Measurements from ENCODE around the gene DKK3. TPM values are rescaled to one million over a fixed set of nuclear protein-coding genes. Genes with fewer than 3 reads are reported as not detected.

Gene DKK3
- polyA plus RNA-seq, 1 of the 3 experiments (the other 2 are of a cell fraction): 1,174 TPM

- Histone ChIP-seq H3K9ac (no peak overlapping the region), H3K9me2 (no peaks in the 10 kb centered on the region), H3K4me1 (ENCODE audit: control insufficient read depth in 1 of 2, insufficient read depth in 2 of 2, low read depth in 1 of 2, low read length in 1 of 2) (peaks cover 7 to 14% of the 10 kb centered on the region in 2 experiments), H3K27me3 (ENCODE audit: insufficient read depth) (no peaks in the 10 kb centered on the region), H3K4me2 (no peak overlapping the region), H3K36me3 (replicated peaks in 1 of 2; ENCODE audit: control insufficient read depth in 1 of 2, insufficient read depth in 2 of 2, low read length in 1 of 2) (peaks cover 80 to 82% of the 10 kb centered on the region in 2 experiments), H3K4me3 (ENCODE audit: low read depth in 2 of 2, low read length in 1 of 2) (no peak overlapping the region), H2AFZ (ENCODE audit: low read depth) (no peak overlapping the region), H3K27ac (ENCODE audit: low read depth in 2 of 2, low read length in 1 of 2) (no peak overlapping the region), H4K20me1 (ENCODE audit: insufficient read depth) (no peaks in the 10 kb centered on the region), H3F3A (replicated peaks; ENCODE audit: insufficient read depth) (peaks cover 20% of the 10 kb centered on the region), H3K79me2 (ENCODE audit: insufficient read depth) (no peaks in the 10 kb centered on the region), H3K9me3 (no peaks in the 10 kb centered on the region)
- ChIA-PET CTCF (interaction anchor here (0.6 to 2.4 kb wide), 6 partner anchors 24 to 1060 kb away, joined by 3 to 9 read pairs (median 4); no protein-coding TSS in a partner anchor), POLR2A (interaction anchor here (0.6 kb wide), 1 partner anchor 1104 kb away, joined by 3 read pairs; no protein-coding TSS in a partner anchor)
- no peak for DNase-seq
- 100% methylated on average over 3 of the region's 3 CpGs for WGBS (ENCODE audit: low lambda C conversion rate)
- TF ChIP-seq ELF1 (IDR thresholded peaks at IDR 0.05): no peak
- TF ChIP-seq REST (IDR thresholded peaks at IDR 0.05; ENCODE audit: low read depth, low read length): no peak
- TF ChIP-seq EZH2phosphoT487 (IDR thresholded peaks at IDR 0.05; ENCODE audit: borderline replicate concordance, low read depth): no peak
- no peak for TF ChIP-seq JUND (IDR thresholded peaks at IDR 0.05)
- no peak for TF ChIP-seq EP300 (IDR thresholded peaks at IDR 0.05; ENCODE audit: borderline replicate concordance in 1 of 2, low read depth in 1 of 2, low read length in 1 of 2)
- no peak for TF ChIP-seq PBX3 (IDR thresholded peaks at IDR 0.05)
- no peak for TF ChIP-seq MEF2A (IDR thresholded peaks at IDR 0.05; ENCODE audit: borderline replicate concordance, low read depth)
- TF ChIP-seq RCOR1 (IDR thresholded peaks at IDR 0.05; ENCODE audit: low read length): no peak
- TF ChIP-seq CHD2 (IDR thresholded peaks at IDR 0.05; ENCODE audit: low read length, partially characterized antibody): no peak
- no peak for TF ChIP-seq SIN3A (IDR thresholded peaks at IDR 0.05; ENCODE audit: borderline replicate concordance, low read depth, low read length)
- TF ChIP-seq RFX5 (IDR thresholded peaks at IDR 0.05; ENCODE audit: low read length): no peak
- TF ChIP-seq POLR2AphosphoS5 (IDR thresholded peaks at IDR 0.05; ENCODE audit: low read depth, low read length): no peak
- no peak for TF ChIP-seq ZBTB33 (IDR thresholded peaks at IDR 0.05; ENCODE audit: borderline replicate concordance, low read depth)
- no peak for TF ChIP-seq TEAD4 (IDR thresholded peaks at IDR 0.05; ENCODE audit: borderline replicate concordance, insufficient read depth)
- no peak for TF ChIP-seq NFIC (IDR thresholded peaks at IDR 0.05; ENCODE audit: borderline replicate concordance)
- no peak for TF ChIP-seq YY1 (IDR thresholded peaks at IDR 0.05; ENCODE audit: low read depth)
- no peak for TF ChIP-seq GATA2 (CRISPR knock-in tag; IDR thresholded peaks at IDR 0.05)
- TF ChIP-seq TAF1 (IDR thresholded peaks at IDR 0.05; ENCODE audit: borderline replicate concordance, low read depth, low read length): no peak
Measured at GRCh38 chr11:11942668-11943067, 65.8 kb downstream of the DKK3 start.
